Measurements from ENCODE around the gene PIKFYVE.
"Not testable (repeated sequence)": the region's sequence is repeated elsewhere in the genome, so short reads cannot be mapped to it uniquely, and the experiment has no call there.

PIKFYVE gene

GRCh38 chr2:208366215-208367127 is 100.4 kb downstream of the PIKFYVE start:
- DNase-seq = no peak

- DNase-seq = no peak
Measured at GRCh38 chr2:208369091-208369490, 103.0 kb downstream of the PIKFYVE start.

DNA sequence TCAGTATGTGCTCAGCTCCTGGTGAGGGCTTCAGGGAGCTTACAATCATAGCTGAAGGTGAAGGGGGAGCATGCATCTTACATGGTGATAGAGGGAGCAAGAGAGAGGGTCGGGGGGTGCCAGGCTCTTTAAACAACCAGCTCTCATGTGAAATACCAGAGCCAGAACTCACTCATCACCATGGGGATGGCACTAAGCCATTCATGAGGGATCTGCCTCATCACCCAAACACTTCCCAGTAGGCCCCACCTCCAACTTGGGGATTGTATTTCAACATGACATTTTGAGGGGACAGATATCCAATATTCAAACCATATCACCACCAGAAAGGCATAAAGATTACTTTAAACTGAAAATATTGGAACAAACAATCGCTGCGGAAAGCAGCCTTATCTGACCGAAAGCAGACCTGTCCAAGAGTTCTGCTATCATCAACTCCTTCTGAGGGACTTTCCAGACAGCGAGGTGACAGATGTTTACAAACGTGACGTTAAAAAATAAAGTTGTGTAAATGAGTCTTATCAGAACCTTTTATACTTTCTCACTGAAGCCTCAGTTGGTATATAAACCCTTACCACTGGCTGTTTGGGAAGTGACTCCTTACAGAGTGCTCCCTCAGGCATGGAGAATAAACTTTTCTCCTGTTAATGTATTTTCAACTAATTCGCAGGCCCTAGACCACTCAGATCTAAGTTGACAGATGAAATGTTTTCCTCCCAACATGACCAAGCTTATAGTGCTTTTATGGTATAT is 105.0 kb downstream of the PIKFYVE start:
- no peak for DNase-seq

DNA sequence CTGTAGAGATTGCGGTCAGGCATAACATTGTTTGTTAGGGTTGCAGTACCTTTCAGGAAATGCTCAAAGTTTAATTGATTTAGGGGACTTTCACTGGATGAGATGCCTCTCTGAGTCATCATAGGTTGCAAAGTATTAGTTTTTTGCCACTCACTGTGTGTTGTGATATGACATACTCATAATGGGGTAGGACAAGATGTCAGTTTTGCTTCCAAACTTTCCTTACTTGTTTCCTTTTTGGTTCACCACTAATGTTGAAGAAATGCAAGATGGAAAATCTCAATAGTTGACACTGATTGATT is 105.5 kb downstream of the PIKFYVE start:
- no peak for DNase-seq

GRCh38 chr2:208373460-208374089 is 107.5 kb downstream of the PIKFYVE start:
- DNase-seq = no peak

GRCh38 chr2:208375491-208376068 is 109.5 kb downstream of the PIKFYVE start:
- no peak for DNase-seq

DNA sequence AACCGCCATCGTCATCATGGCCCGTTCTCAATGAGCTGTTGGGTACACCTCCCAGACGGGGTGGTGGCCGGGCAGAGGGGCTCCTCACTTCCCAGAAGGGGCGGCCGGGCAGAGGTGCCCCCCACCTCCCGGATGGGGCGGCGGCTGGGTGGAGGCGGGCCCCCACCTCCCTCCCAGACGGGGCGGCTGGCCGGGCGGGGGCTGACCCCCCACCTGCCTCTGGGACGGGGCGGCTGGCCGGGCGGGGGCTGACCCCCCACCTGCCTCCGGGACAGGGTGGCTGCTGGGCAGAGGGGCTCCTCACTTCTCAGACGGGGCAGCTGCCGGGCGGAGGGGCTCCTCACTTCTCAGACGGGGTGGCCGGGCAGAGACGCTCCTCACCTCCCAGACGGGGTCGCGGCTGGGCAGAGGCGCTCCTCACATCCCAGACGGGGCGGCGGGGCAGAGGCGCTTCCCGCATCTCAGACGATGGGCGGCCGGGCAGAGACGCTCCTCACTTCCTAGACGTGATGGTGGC is 111.3 kb downstream of the PIKFYVE start:
- not testable (repeated sequence) for DNase-seq

- DNase-seq = no peak
Measured at GRCh38 chr2:208379192-208379591, 113.1 kb downstream of the PIKFYVE start.

DNA sequence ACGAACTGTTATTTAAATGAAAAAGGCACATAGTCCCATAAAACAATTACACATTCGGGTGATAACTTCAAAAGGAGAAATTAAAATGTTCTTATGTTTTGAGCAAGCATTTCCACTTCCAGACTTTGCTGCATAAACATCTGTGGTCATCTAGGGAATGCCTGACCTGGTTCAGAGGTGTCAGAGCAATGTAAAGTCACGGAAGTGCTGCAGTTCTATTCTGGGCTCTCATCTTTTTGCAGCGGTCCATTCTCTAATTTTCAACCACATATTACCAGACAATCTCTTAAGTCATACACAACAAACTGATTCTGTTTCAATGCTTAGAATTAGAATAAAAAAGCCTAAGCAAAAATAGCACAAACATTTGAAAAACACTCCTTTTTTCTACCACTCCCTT is 118.6 kb downstream of the PIKFYVE start:
- DNase-seq = no peak

DNA sequence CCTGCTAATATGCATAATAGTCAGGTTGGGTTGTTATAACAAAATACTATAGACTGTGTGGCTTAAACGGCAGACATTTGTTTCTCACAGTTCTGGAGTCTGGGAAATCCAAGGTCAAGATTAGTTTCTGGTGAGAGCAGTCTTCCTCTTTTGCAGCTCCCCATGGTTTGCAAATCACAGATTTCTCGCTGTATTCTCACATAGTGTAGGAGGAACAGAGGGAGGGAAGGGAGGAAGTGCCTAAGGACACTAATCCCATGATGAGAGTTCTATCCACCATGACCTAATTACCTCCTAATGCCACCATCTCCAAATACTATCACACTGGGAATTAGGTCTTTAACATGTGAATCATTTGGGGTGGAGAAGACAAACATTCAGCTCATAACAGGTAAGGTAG is 120.5 kb downstream of the PIKFYVE start:
- no peak for DNase-seq

DNA sequence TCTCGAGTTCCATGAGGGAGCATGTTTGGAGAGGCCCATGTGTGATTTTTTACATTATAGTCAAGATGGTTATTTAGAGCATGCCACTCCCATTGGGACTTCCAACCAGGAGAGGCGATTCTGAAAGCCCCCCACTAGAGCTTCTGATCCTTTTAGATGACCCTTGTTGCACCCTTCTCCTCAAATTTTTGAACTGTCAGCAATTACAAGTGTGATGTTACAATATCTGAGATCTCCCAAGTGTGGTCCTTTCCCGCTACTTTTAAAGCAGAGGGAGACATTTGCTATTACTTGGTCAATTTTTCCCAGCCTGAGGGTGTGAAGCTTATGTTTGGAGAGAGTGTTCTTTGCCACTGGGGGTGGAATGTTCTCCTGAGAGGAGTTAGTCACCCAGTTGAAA is 123.9 kb downstream of the PIKFYVE start:
- DNase-seq = no peak

DNA sequence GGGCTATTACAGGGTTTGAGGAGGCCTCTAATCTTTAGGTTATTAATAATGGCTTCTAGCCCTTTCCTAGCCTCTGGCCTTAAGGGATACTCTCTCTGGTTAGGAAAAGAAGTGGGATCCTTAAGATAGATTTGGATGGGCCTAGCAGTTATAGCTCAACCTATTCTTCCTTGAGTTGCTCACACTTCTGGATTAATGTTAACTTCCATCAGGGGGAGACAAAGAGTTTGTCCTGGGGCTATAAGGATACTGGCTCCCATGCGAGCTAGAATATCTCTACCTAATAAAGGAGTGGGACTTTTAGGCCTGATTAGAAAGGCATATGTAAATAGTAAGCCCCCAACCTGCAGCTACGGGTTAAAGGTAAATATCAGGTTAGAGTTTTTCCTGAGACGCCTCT is 126.2 kb downstream of the PIKFYVE start:
- DNase-seq = no peak

- DNase-seq = not testable (repeated sequence)
Measured at GRCh38 chr2:208396796-208397195, 130.7 kb downstream of the PIKFYVE start.

DNA sequence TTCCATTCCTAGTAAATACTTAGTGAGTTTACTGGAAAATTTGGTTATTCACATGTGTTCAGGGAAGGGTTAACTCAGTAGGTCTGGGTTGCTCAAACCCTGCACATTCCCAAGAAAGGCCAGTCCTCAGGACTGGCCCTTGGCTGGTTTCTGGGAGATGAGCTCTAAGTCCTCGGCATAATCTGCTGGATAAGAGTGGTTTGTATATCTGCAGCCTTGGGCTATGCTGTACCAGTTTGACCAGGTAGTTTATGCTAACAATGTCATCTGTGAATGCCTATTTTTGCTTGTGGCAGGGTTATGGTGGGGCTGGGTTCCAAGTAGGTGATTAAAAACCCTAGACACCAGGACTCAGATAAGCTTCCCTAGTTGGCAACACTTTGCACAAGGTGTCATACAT is 133.1 kb downstream of the PIKFYVE start:
- DNase-seq = no peak

DNA sequence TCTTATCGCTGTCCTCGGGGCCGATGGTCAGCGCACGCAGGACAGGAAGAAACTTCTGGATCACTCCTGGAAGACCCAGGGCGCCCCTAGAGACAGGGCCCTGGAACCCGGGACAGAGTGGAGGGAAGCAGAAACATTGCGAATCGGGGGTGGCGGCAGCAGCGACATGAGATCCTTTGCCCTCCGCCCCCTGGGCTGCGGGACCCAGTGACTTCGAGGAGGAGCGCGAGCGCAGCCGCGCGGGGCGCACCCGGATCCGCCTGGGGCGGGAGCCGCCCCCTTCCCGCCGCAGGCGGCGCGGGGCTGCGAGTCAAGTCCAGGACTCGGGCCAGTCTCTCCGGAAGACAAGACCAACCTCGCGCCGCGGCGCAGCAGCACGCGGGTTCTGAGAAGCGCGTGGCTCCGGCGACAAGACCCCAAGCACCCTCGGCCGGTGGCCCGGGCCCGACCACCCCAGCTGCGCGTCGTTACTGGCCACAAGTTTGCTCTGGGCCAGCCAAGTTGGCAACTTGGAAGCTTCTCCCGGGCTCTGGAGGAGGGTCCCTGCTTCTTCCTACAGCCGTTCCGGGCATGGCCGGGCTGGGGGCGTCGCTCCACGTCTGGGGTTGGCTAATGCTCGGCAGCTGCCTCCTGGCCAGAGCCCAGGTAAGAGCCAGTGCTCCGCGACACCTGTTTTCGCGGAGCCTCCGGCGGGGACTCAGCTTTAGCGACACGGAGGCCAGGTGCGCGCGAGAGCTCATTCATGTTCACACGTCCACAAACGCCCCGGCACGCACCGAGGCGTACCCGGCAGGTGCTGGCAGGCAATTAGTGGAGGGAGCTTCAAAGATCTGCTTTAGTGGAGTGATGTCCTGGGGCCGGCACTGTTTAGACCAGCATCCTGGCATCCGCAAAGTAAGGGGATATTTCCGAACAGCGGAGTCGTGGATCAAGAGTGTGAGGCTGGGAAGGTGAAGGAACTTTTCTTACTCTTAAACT is 140.7 kb downstream of the PIKFYVE start, which contains the start of gene PTH2R:
Gene PTH2R, plus strand, starts transcription at position 319 of the 978 bp plus-strand sequence. Its CDS starts 252 bp downstream, at position 571.
- DNase-seq = no peak

DNA sequence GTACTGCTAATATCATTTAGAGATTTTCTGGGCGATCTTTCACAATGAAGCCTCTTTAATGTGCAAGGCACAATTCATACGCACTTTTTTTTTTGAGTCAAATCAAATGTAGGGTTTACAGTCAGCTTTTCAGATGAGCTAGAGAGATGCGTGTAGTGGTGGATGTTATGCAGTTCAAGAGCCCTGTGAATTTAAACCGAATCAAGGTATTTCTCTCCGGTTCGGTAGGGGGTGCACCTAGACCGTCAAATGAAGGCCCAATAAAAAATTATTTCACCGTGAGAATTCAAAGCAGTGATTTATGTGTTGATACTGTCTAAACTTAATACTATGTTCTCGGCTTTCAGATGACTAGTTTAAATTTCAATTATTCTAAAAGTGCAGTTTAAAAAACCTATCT is 141.6 kb downstream of the PIKFYVE start:
- DNase-seq = no peak

All from NK-92 treated with Interleukin-12 subunit alpha and Interleukin-12 subunit beta, amount 100 ng/mL, for 24 hours (cell line).